ENCODE results near the gene CAPRIN2.

The CAPRIN2 gene

GRCh38 chr12:30753751-30754382 is 884 bp downstream of the CAPRIN2 start:
- peak overlapping the region; percentile 76 to 79 for H3K4me3 ChIP-seq (replicated peaks in 1 of 2; ENCODE audit: low read depth in 2 of 2, low read length in 2 of 2)
- peak; percentile 49 to 52 for DNase-seq (ENCODE audit: low read depth in 2 of 2)
- TF ChIP-seq CTCF (IDR thresholded peaks at IDR 0.05; ENCODE audit: low read depth, low read length): no peak

- peak; percentile 59 to 63 for DNase-seq (ENCODE audit: low read depth in 2 of 2)
- peak; percentile 67 for TF ChIP-seq CTCF (IDR thresholded peaks at IDR 0.05; ENCODE audit: low read depth, low read length)
- H3K4me3 ChIP-seq (replicated peaks in 1 of 2; ENCODE audit: low read depth in 2 of 2, low read length in 2 of 2): peak overlapping the region; percentile 76 to 79
Measured at GRCh38 chr12:30753233-30753632, 1.5 kb downstream of the CAPRIN2 start.

- no peak for TF ChIP-seq CTCF (IDR thresholded peaks at IDR 0.05; ENCODE audit: low read depth, low read length)
- H3K4me3 ChIP-seq (replicated peaks in 1 of 2; ENCODE audit: low read depth in 2 of 2, low read length in 2 of 2): no peak overlapping the region
- no peak for DNase-seq (ENCODE audit: low read depth in 2 of 2)
Measured at GRCh38 chr12:30752255-30752654, 2.5 kb downstream of the CAPRIN2 start.

GRCh38 chr12:30748147-30748546 is 6.6 kb downstream of the CAPRIN2 start:
- no peak overlapping the region for H3K4me3 ChIP-seq (replicated peaks in 1 of 2; ENCODE audit: low read depth in 2 of 2, low read length in 2 of 2)
- TF ChIP-seq CTCF (IDR thresholded peaks at IDR 0.05; ENCODE audit: low read depth, low read length): no peak
- peak in 1 of 2 donors; percentile 18 for DNase-seq (ENCODE audit: low read depth in 2 of 2)

- no peak for TF ChIP-seq CTCF (IDR thresholded peaks at IDR 0.05; ENCODE audit: low read depth, low read length)
- no peak overlapping the region for H3K4me3 ChIP-seq (replicated peaks in 1 of 2; ENCODE audit: low read depth in 2 of 2, low read length in 2 of 2)
- DNase-seq (ENCODE audit: low read depth in 2 of 2): no peak
Measured at GRCh38 chr12:30746190-30746589, 8.6 kb downstream of the CAPRIN2 start.

- DNase-seq (ENCODE audit: low read depth in 2 of 2): no peak
- H3K4me3 ChIP-seq (replicated peaks in 1 of 2; ENCODE audit: low read depth in 2 of 2, low read length in 2 of 2): no peak overlapping the region
- no peak for TF ChIP-seq CTCF (IDR thresholded peaks at IDR 0.05; ENCODE audit: low read depth, low read length)
Measured at GRCh38 chr12:30744321-30744720, 10.4 kb downstream of the CAPRIN2 start.

GRCh38 chr12:30740274-30740673 is 14.5 kb downstream of the CAPRIN2 start:
- no peak overlapping the region for H3K4me3 ChIP-seq (replicated peaks in 1 of 2; ENCODE audit: low read depth in 2 of 2, low read length in 2 of 2)
- no peak for DNase-seq (ENCODE audit: low read depth in 2 of 2)
- no peak for TF ChIP-seq CTCF (IDR thresholded peaks at IDR 0.05; ENCODE audit: low read depth, low read length)
